Uterus (tissue), 4 donors: ENCODE measurements around the gene POLR1E. TPM values are rescaled to one million over a fixed set of nuclear protein-coding genes. Genes with fewer than 3 reads are reported as not detected.

Experiments
- DNase-seq, 2 donors: peaks; one replicate each; pipeline ENCODE4 v3.0.0-alpha.2; 2019 to 2020
- H3K27ac ChIP-seq, 2 donors: fragments of 200-600 bp; sonication (generic); 1 replicate in 1 of 2; 2 replicates in 1 of 2; pipeline ENCODE4 v1.5.1; 2016 to 2018
- H3K27me3 ChIP-seq, 2 donors: fragments of 200-600 bp; sonication (generic); one replicate each; pipeline ENCODE4 v1.5.1; 2018 to 2019; ENCODE audit warnings: control low read depth in 1 of 2
- H3K36me3 ChIP-seq, 2 donors: fragments of 200-600 bp; sonication (generic); one replicate each; pipeline ENCODE4 v1.5.1; 2019; ENCODE audit warnings: control low read depth in 1 of 2
- H3K4me1 ChIP-seq, 2 donors: fragments of 200-600 bp; sonication (generic); one replicate each; pipeline ENCODE4 v1.5.1; 2018 to 2019; ENCODE audit warnings: control low read depth in 1 of 2
- H3K4me3 ChIP-seq, 2 donors: fragments of 200-600 bp; sonication (generic); 1 replicate in 1 of 2; 2 replicates in 1 of 2; pipeline ENCODE4 v1.5.1; 2018 to 2019; ENCODE audit warnings: mild to moderate bottlenecking in 1 of 2
- H3K9me3 ChIP-seq, 2 donors: fragments of 200-600 bp; sonication (generic); one replicate each; pipeline ENCODE4 v1.5.1; 2019; ENCODE audit warnings: control low read depth in 1 of 2
- POLR2A ChIP-seq, 2 donors: fragments of 450-650 bp; IDR thresholded peaks; one replicate each; pipeline ENCODE4 v1.6.1; 2016; ENCODE audit warnings: antibody characterized with exemption in 2 of 2, mild to moderate bottlenecking in 1 of 2, moderate library complexity in 1 of 2
- intact Hi-C: fragments of 100-400 bp; cut with DNase I; formaldehyde crosslinking; loops from one replicate; pipeline ENCODE4 v1.15.1; 2023; ENCODE audit warnings: low total_unique reads
- total RNA-seq, 4 donors: library from RNA; depleted of rRNA in 3 of 4; stranded (reverse); fragments of >200 nt in 3 of 4; gene quantifications; one replicate each; pipeline versions ENCODE4 v1.1.0 to v1.2.4, GENCODE V29; 2014 to 2023
- TF ChIP-seq, protein P1 (sequence below), 4 experiments: fragments of 200-600 bp in 2 of 4; fragments of 450-650 bp in 2 of 4; sonication (generic) in 2 of 4; IDR thresholded peaks; one replicate each; pipeline ENCODE4 v1.5.1; 2016 to 2019; ENCODE audit warnings: antibody characterized with exemption in 4 of 4, mild to moderate bottlenecking in 2 of 4, moderate library complexity in 1 of 4
- donor health status: DM: yes; HTN: yes; CAD: no.

Gene POLR1E
- total RNA-seq, 4 donors from 2014 or later = 13.2 to 42.7 (median 35.8) TPM

DNA sequence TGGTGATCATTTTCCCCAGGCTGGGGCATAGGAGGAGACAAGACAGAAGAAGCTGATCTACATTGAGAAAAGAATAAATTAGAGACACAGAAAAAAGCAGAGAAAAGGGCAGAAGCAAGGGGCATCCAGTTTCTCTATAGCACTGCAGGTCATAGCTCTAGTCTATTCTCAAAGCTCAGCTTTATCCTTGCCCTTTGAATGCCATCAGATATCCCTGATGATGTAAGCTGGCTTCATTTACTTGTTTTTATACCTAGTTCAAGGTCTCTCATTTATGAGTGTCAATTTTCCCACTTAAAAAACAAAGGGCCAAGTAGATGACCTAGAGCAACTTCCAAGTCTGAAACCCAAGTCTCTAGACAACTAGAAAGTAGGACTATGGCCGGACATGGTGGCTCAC lies 57.7 kb downstream of the POLR1E start:
- Histone ChIP-seq H3K36me3 (no peaks in the 10 kb centered on the region), H3K27me3 (no peaks in the 10 kb centered on the region), H3K27ac (no peak overlapping the region), H3K4me3 (no peak overlapping the region), H3K9me3 (no peaks in the 10 kb centered on the region), H3K4me1 (no peaks in the 10 kb centered on the region)
- intact Hi-C loops = no loop called here
- TF ChIP-seq, protein P1, sequence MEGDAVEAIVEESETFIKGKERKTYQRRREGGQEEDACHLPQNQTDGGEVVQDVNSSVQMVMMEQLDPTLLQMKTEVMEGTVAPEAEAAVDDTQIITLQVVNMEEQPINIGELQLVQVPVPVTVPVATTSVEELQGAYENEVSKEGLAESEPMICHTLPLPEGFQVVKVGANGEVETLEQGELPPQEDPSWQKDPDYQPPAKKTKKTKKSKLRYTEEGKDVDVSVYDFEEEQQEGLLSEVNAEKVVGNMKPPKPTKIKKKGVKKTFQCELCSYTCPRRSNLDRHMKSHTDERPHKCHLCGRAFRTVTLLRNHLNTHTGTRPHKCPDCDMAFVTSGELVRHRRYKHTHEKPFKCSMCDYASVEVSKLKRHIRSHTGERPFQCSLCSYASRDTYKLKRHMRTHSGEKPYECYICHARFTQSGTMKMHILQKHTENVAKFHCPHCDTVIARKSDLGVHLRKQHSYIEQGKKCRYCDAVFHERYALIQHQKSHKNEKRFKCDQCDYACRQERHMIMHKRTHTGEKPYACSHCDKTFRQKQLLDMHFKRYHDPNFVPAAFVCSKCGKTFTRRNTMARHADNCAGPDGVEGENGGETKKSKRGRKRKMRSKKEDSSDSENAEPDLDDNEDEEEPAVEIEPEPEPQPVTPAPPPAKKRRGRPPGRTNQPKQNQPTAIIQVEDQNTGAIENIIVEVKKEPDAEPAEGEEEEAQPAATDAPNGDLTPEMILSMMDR (IDR thresholded peaks at IDR 0.05) = no peak
- no peak for TF ChIP-seq POLR2A (IDR thresholded peaks at IDR 0.05)
- DNase-seq = no peak

DNA sequence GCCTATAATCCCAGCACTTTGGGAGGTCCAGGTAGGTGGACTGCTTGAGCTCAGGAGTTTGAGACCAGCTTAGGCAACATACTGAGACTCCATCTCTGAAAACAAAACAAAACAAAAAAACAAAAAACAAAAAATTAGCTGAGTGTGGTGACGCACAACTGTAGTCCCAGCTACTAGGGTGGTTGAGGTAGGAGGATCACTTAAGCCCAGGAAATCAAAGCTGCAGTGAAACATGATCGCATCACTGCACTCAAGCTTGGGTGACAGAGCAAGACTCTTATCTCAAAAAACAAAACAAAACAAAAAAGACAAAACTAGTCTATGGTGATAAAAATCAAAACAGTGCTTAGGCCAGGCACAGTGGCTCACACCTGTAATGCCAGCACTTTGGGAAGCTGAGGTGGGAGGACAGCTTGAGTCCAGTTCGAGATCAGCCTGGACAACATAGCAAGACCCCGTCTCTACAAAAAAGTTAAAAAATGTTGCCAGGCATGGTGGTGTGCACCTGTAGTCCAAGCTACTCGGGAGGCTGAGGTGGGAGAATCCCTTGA lies 61.7 kb downstream of the POLR1E start:
- Histone ChIP-seq H3K27ac (no peak overlapping the region), H3K9me3 (no peaks in the 10 kb centered on the region), H3K4me3 (no peak overlapping the region), H3K27me3 (no peaks in the 10 kb centered on the region), H3K36me3 (no peaks in the 10 kb centered on the region), H3K4me1 (no peaks in the 10 kb centered on the region)
- DNase-seq = no peak
- no peak for TF ChIP-seq POLR2A (IDR thresholded peaks at IDR 0.05)
- intact Hi-C loops = no loop called here

- H3K9me3 ChIP-seq = no peaks in the 10 kb centered on the region
- intact Hi-C loops = no loop called here
- no peak for DNase-seq
- H3K27me3 ChIP-seq = no peaks in the 10 kb centered on the region
- no peaks in the 10 kb centered on the region for H3K36me3 ChIP-seq
- TF ChIP-seq, protein P1 (IDR thresholded peaks at IDR 0.05) = no peak
- no peak for TF ChIP-seq POLR2A (IDR thresholded peaks at IDR 0.05)
- H3K4me1 ChIP-seq = no peaks in the 10 kb centered on the region
- no peak overlapping the region for H3K4me3 ChIP-seq
- no peak overlapping the region for H3K27ac ChIP-seq
Measured at GRCh38 chr9:37549527-37549926, 63.8 kb downstream of the POLR1E start.

DNA sequence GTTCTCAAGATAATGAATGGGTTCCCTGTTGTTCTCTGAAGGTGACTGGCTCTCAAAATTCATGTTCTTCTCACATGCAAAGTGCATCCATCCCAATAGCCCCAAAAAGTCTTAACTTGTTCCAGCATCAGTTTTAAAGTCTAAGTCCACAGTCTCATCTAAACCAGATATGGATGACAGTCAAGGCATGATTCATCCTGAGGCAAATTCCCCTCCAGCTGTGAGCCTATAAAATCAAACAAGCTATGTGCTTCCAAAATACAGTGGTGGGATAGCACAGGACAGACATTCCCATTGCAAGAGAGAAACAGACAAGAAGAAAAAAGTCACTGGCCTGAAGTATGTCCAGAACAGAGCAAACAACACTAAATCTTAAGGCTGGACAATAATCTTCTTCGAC lies 65.0 kb downstream of the POLR1E start:
- Histone ChIP-seq H3K4me1 (no peaks in the 10 kb centered on the region), H3K27me3 (no peaks in the 10 kb centered on the region), H3K9me3 (no peaks in the 10 kb centered on the region), H3K27ac (no peak overlapping the region), H3K4me3 (no peak overlapping the region), H3K36me3 (no peaks in the 10 kb centered on the region)
- DNase-seq = no peak
- intact Hi-C loops = no loop called here
- TF ChIP-seq POLR2A (IDR thresholded peaks at IDR 0.05) = no peak
- TF ChIP-seq, protein P1 (IDR thresholded peaks at IDR 0.05) = no peak

DNA sequence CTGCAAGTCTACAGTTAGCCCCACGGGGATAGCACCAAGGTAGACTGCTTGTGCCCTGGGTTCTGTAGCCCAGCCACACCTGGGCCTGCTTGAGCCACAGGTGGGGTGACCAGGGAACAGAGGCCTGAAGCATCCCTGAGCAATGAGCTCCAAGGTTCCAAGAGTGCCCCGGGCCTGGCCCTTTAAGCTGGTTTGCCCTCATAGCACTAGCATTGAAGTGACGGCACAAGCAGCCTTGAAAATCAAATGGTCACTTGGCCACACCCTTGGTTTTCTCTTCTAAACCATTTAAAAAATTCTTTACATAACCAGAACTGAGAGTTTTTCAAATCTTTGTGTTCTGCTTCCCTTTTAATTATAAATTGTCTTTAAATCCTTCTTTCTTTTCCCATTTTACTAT lies 65.7 kb downstream of the POLR1E start:
- H3K27me3 ChIP-seq = no peaks in the 10 kb centered on the region
- DNase-seq = no peak
- no peaks in the 10 kb centered on the region for H3K4me1 ChIP-seq
- TF ChIP-seq, protein P1 (IDR thresholded peaks at IDR 0.05) = no peak
- TF ChIP-seq POLR2A (IDR thresholded peaks at IDR 0.05) = no peak
- H3K27ac ChIP-seq = no peak overlapping the region
- intact Hi-C loops = no loop called here
- H3K36me3 ChIP-seq = no peaks in the 10 kb centered on the region
- H3K4me3 ChIP-seq = no peak overlapping the region
- no peaks in the 10 kb centered on the region for H3K9me3 ChIP-seq

- Histone ChIP-seq H3K9me3 (no peaks in the 10 kb centered on the region), H3K36me3 (no peaks in the 10 kb centered on the region), H3K27ac (no peak overlapping the region), H3K4me3 (no peak overlapping the region), H3K4me1 (no peaks in the 10 kb centered on the region), H3K27me3 (no peaks in the 10 kb centered on the region)
- TF ChIP-seq POLR2A (IDR thresholded peaks at IDR 0.05) = no peak
- TF ChIP-seq, protein P1 (IDR thresholded peaks at IDR 0.05) = no peak
- intact Hi-C loops = no loop called here
- DNase-seq = no peak
Measured at GRCh38 chr9:37551888-37552287, 66.1 kb downstream of the POLR1E start.
